Erythroblast (primary cell): ENCODE measurements around the gene MAP3K5.

Experiments
- GATA1 ChIP-seq: IDR thresholded peaks from 2 replicates; pipeline ENCODE4 v1.6.1; 2011; ENCODE audit warnings: low read depth, mild to moderate bottlenecking, control low read depth, low read length, moderate library complexity
- POLR2A ChIP-seq: IDR thresholded peaks from 2 replicates; pipeline ENCODE4 v1.6.1; 2011; ENCODE audit warnings: mild to moderate bottlenecking, low read length

- TF ChIP-seq POLR2A = no peak
- no peak for TF ChIP-seq GATA1
These were observed 39.7 kb downstream of the MAP3K5 start for GRCh38 chr6:136752554-136752953.
